ENCODE results near the gene ADIPOR2.

DNA sequence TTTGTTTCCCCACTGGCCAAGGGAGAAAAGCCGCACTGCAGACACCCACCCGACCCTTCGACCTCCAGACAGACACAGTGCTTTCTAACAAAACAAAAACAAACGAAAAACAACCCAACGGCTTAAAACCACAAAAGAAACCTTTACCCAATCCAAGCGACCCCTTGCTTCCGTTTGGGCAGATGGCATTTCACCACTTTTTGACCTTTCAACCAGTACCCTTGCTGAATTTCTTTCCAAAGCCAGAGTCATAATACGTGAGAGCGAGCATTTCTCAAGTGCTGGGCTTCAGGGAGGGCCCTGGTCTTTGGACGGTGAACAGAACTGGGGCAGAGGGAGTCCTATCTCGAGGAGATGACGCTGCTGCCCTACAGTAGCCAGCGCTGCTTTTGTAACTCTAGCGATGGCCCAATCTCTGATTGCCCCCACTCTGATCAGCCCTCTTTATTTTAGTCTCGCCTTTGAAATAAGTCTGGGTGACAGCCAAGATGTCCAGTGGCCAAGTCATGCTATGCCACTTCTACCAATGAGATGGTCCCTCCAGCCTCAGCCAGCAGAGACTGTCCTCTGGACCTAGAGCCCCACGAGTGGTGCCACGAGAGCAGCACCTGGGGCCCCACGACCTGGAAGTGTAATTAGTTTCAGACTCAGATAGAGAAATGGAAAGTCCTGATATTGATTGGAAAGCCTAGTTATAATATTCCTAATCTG lies 21.9 kb upstream of the ADIPOR2 start:
- TF ChIP-seq CTCF (IDR thresholded peaks at IDR 0.05; ENCODE audit: low read depth, low read length): no peak
- peak; percentile 54; the same call in 1 of the 2 replicates for TF ChIP-seq MYC (IDR thresholded peaks at IDR 0.05; ENCODE audit: low read depth, low read length)
- no peak for TF ChIP-seq POLR2A (IDR thresholded peaks at IDR 0.05; ENCODE audit: extremely low read depth, insufficient read length)
- no peak for TF ChIP-seq MAX (IDR thresholded peaks at IDR 0.05; ENCODE audit: low read depth, low read length)
